GM19463 (cell line): ENCODE data around the gene DYSF.

Source experiments
- ATAC-seq: cut with Tn5 transposase; IDR thresholded peaks from one replicate; pipeline ENCODE4 v1.9.1; 2021; ENCODE audit warnings: mild to moderate bottlenecking, moderate library complexity; ENCODE audit not compliant: unreplicated experiment

Gene DYSF

GRCh38 chr2:71667256-71668182 lies 214.2 kb downstream of the DYSF start:
- no peak for ATAC-seq

- no peak for ATAC-seq
Measured at GRCh38 chr2:71668326-71669057, 215.1 kb downstream of the DYSF start.

- no peak for ATAC-seq
Measured at GRCh38 chr2:71669058-71669456, 215.7 kb downstream of the DYSF start.

- no peak for ATAC-seq
Measured at GRCh38 chr2:71669628-71670429, 216.5 kb downstream of the DYSF start.

GRCh38 chr2:71670430-71670795 lies 217.1 kb downstream of the DYSF start:
- no peak for ATAC-seq

- ATAC-seq, result no peak
Measured at GRCh38 chr2:71671203-71671854, 218.0 kb downstream of the DYSF start.

GRCh38 chr2:71671895-71672825 lies 218.8 kb downstream of the DYSF start:
- no peak for ATAC-seq

GRCh38 chr2:71672826-71673795 lies 219.8 kb downstream of the DYSF start:
- ATAC-seq, result no peak

- ATAC-seq, result no peak
Measured at GRCh38 chr2:71674158-71674851, 220.9 kb downstream of the DYSF start.

GRCh38 chr2:71675296-71675695 lies 221.9 kb downstream of the DYSF start:
- ATAC-seq, result no peak

- no peak for ATAC-seq
Measured at GRCh38 chr2:71678874-71679273, 225.5 kb downstream of the DYSF start.

- ATAC-seq, result no peak
Measured at GRCh38 chr2:71679491-71679890, 226.1 kb downstream of the DYSF start.

GRCh38 chr2:71680925-71681324 lies 227.6 kb downstream of the DYSF start:
- no peak for ATAC-seq

GRCh38 chr2:71681626-71682025 lies 228.3 kb downstream of the DYSF start:
- no peak for ATAC-seq

- ATAC-seq, result no peak
Measured at GRCh38 chr2:71682341-71682740, 229.0 kb downstream of the DYSF start.

- ATAC-seq, result no peak
Measured at GRCh38 chr2:71683070-71683469, 229.7 kb downstream of the DYSF start.

- ATAC-seq, result no peak
Measured at GRCh38 chr2:71683666-71684065, 230.3 kb downstream of the DYSF start.
